ENCODE measurements around the gene ANKK1.

The ANKK1 gene, protein sequence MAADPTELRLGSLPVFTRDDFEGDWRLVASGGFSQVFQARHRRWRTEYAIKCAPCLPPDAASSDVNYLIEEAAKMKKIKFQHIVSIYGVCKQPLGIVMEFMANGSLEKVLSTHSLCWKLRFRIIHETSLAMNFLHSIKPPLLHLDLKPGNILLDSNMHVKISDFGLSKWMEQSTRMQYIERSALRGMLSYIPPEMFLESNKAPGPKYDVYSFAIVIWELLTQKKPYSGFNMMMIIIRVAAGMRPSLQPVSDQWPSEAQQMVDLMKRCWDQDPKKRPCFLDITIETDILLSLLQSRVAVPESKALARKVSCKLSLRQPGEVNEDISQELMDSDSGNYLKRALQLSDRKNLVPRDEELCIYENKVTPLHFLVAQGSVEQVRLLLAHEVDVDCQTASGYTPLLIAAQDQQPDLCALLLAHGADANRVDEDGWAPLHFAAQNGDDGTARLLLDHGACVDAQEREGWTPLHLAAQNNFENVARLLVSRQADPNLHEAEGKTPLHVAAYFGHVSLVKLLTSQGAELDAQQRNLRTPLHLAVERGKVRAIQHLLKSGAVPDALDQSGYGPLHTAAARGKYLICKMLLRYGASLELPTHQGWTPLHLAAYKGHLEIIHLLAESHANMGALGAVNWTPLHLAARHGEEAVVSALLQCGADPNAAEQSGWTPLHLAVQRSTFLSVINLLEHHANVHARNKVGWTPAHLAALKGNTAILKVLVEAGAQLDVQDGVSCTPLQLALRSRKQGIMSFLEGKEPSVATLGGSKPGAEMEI

DNA sequence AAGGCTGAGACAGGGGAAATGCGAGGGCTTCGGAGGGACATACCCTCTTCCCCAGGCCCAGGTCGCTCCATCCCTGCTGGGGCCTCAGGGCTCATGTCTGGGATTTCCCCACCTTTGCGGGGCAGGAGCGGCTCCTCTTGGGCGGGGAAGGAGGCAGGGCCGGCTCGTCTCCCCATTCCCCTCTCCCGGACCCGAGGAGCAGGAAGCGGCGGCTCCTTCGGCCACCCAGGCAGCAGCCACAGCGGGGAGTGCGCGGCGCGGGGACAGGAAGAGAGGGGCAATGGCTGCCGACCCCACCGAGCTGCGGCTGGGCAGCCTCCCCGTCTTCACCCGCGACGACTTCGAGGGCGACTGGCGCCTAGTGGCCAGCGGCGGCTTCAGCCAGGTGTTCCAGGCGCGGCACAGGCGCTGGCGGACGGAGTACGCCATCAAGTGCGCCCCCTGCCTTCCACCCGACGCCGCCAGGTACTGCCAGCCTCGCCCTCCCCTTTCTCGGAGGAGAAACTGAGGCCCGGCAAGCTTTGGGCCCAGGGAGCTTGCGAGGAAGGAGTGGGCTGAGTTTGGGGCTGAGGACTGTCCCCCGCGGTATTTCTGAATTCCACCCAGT, at the start of gene ANKK1:
Gene ANKK1 (plus strand): TSS at position 175 of the 607 bp plus-strand sequence. CDS start 106 bp downstream, at position 281.
- Histone ChIP-seq H2AFZ (ENCODE audit: low read depth) (no peak within 1 kb of the TSS), H3K27ac (no peak within 1 kb of the TSS), H3K79me2 (ENCODE audit: insufficient read depth, low read depth) (no peaks in the 10 kb centered on the region), H3K4me1 (ENCODE audit: low read depth, poor library complexity, severe bottlenecking) (no peaks in the 10 kb centered on the region), H3K4me3 (IDR thresholded peaks at IDR 0.05; ENCODE audit: insufficient read depth, low read depth, low read length) (no peak within 1 kb of the TSS), H3K27me3 (ENCODE audit: insufficient read depth, low read depth) (no peaks in the 10 kb centered on the region), H4K20me1 (ENCODE audit: insufficient read depth) (no peaks in the 10 kb centered on the region), H3K36me3 (ENCODE audit: insufficient read depth) (no peaks in the 10 kb centered on the region), H3K4me2 (no peak within 1 kb of the TSS), H3K9ac (no peak within 1 kb of the TSS)
- TF ChIP-seq, protein P1, sequence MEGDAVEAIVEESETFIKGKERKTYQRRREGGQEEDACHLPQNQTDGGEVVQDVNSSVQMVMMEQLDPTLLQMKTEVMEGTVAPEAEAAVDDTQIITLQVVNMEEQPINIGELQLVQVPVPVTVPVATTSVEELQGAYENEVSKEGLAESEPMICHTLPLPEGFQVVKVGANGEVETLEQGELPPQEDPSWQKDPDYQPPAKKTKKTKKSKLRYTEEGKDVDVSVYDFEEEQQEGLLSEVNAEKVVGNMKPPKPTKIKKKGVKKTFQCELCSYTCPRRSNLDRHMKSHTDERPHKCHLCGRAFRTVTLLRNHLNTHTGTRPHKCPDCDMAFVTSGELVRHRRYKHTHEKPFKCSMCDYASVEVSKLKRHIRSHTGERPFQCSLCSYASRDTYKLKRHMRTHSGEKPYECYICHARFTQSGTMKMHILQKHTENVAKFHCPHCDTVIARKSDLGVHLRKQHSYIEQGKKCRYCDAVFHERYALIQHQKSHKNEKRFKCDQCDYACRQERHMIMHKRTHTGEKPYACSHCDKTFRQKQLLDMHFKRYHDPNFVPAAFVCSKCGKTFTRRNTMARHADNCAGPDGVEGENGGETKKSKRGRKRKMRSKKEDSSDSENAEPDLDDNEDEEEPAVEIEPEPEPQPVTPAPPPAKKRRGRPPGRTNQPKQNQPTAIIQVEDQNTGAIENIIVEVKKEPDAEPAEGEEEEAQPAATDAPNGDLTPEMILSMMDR (conservative IDR thresholded peaks at IDR 0.05; ENCODE audit: low read depth, low read length), result no peak

DNA sequence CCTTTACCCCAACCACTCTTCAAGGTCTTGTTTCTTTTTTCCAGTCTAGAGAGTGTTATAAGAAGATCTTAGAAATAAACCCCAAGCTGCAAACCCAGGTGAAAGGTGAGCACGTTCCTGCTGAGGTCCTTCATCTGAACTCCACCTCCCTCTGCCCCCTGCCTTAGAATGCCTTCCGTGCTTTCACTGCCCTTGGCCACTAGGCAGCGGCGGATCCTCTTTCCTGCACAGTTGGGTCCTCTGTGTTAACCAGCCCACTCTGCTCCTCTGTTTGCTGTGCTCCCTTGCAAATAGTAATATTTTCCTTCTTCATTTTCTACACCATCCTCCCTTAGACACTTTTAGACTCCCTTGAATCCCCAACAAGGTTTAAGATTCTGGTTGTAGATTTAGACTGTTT, 48.8 kb upstream of the ANKK1 start:
- peaks cover 34% of the 10 kb centered on the region for H3K4me1 ChIP-seq (ENCODE audit: low read depth, poor library complexity, severe bottlenecking)
- H3K9ac ChIP-seq, result no peak overlapping the region
- no peak overlapping the region for H3K4me2 ChIP-seq
- TF ChIP-seq, protein P1 (conservative IDR thresholded peaks at IDR 0.05; ENCODE audit: low read depth, low read length), result no peak
- H4K20me1 ChIP-seq (ENCODE audit: insufficient read depth), result no peaks in the 10 kb centered on the region
- no peaks in the 10 kb centered on the region for H3K27me3 ChIP-seq (ENCODE audit: insufficient read depth, low read depth)
- H3K79me2 ChIP-seq (ENCODE audit: insufficient read depth, low read depth), result no peaks in the 10 kb centered on the region
- H3K36me3 ChIP-seq (ENCODE audit: insufficient read depth), result no peaks in the 10 kb centered on the region
- H2AFZ ChIP-seq (ENCODE audit: low read depth), result no peak overlapping the region
- no peak overlapping the region for H3K4me3 ChIP-seq (IDR thresholded peaks at IDR 0.05; ENCODE audit: insufficient read depth, low read depth, low read length)
- H3K27ac ChIP-seq, result no peak overlapping the region

DNA sequence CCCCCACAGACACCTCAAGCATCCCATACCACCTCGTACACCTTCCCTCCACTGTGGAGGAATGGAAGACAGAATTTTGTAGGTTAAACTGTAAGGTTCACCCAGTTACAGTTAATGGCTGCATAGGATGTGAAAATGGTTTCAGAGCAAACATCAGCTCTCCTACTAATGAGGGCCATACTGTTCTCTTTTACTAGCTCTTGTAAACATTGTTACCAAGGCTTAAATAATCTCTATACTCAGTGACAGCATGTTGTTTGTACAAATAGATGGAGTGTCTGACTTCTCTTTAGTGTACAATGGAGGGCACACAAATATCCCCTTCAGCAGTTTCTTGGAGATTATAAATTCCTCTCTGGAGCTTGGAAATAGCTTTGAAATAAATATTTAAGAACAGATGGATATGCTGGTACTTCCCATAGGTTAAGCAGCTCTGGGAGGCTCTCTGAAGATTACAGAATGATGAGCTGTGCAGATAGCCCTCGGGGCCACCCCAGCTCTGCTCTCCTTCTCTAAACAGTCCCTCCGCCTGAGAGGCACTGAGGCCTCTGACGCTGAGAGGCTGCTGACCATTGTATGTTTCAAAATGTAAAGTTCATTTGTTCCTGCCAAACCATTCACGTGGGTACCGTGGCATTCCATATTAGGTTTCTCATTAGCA, 47.5 kb upstream of the ANKK1 start:
- TF ChIP-seq, protein P1 (conservative IDR thresholded peaks at IDR 0.05; ENCODE audit: low read depth, low read length), result no peak
- Histone ChIP-seq H2AFZ (ENCODE audit: low read depth) (no peak overlapping the region), H3K4me3 (IDR thresholded peaks at IDR 0.05; ENCODE audit: insufficient read depth, low read depth, low read length) (no peak overlapping the region), H3K4me2 (no peak overlapping the region), H3K27ac (no peak overlapping the region), H3K36me3 (ENCODE audit: insufficient read depth) (no peaks in the 10 kb centered on the region), H3K27me3 (ENCODE audit: insufficient read depth, low read depth) (no peaks in the 10 kb centered on the region), H4K20me1 (ENCODE audit: insufficient read depth) (no peaks in the 10 kb centered on the region), H3K9ac (no peak overlapping the region), H3K4me1 (ENCODE audit: low read depth, poor library complexity, severe bottlenecking) (peaks cover 22% of the 10 kb centered on the region), H3K79me2 (ENCODE audit: insufficient read depth, low read depth) (no peaks in the 10 kb centered on the region)

DNA sequence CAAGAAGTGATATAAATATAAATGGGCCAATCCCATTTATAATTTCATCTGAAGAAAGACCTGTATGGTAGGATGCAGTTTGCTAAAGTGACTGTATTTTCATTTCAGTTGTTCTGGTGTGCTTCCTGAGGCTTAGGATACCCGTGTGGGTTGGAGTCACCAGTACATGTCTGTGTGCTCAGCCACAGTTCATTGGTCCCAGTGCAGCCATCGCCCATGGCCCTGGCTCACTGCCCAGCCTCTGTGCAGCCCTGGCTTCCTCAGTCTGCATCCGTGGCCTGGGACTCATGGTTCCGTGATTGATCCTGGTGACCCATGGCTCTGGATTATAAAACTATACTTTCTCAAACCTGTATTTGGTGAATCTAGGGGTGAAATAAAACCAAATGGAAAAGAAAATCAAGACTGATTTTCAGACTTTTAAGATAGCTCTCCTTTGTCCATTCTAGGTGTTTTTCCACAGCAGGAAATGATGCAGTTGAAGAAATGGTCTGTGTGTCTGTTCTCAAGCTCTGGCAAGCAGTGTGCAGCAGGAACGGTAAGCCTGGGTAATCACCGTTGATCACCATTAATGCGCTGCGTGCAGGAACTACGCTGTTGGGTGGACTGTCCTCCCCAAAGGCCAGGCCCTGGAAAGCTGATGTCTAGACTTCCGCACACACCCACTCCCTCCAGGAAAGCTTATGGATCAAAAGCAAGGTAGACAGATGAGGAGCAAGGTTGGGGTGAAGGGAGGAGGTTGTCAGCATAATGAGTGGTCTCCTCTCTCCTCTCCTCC, 46.0 kb upstream of the ANKK1 start:
- H3K36me3 ChIP-seq (ENCODE audit: insufficient read depth), result no peaks in the 10 kb centered on the region
- H3K9ac ChIP-seq, result no peak overlapping the region
- H3K27me3 ChIP-seq (ENCODE audit: insufficient read depth, low read depth), result no peaks in the 10 kb centered on the region
- H3K27ac ChIP-seq, result no peak overlapping the region
- no peak overlapping the region for H2AFZ ChIP-seq (ENCODE audit: low read depth)
- H3K4me2 ChIP-seq, result no peak overlapping the region
- H4K20me1 ChIP-seq (ENCODE audit: insufficient read depth), result no peaks in the 10 kb centered on the region
- peaks cover 7% of the 10 kb centered on the region for H3K4me1 ChIP-seq (ENCODE audit: low read depth, poor library complexity, severe bottlenecking)
- TF ChIP-seq, protein P1 (conservative IDR thresholded peaks at IDR 0.05; ENCODE audit: low read depth, low read length), result no peak
- H3K79me2 ChIP-seq (ENCODE audit: insufficient read depth, low read depth), result no peaks in the 10 kb centered on the region
- no peak overlapping the region for H3K4me3 ChIP-seq (IDR thresholded peaks at IDR 0.05; ENCODE audit: insufficient read depth, low read depth, low read length)

Data from KMS-11 (cell line).